Measurements from ENCODE around the gene COG8.

The COG8 gene

GRCh38 chr16:69283851-69284250 lies 55.5 kb downstream of the COG8 start:
- DNase-seq = no peak

- no peak for DNase-seq
Observed at GRCh38 chr16:69277413-69277812, 62.0 kb downstream of the COG8 start.
